HFF-Myc (cell line): ENCODE results near the gene MFSD12.
A peak's percentile ranks its signal among the peaks of the same experiment; 100 is the strongest.

ENCODE experiments used
- DNase-seq: peaks from one replicate; pipeline ENCODE4 v3.0.0-alpha.2; 2011; ENCODE audit warnings: low read depth; ENCODE audit errors: extremely low read depth
- H3K4me3 ChIP-seq: replicated peaks from 2 replicates; pipeline ENCODE4 v1.5.1; 2011; ENCODE audit warnings: low read depth, mild to moderate bottlenecking, control low read depth, low read length
- TF ChIP-seq, protein P1 (sequence below): IDR thresholded peaks from 2 replicates; pipeline ENCODE4 v1.5.1; 2012; ENCODE audit warnings: mild to moderate bottlenecking, low read depth, low read length, control low read depth; ENCODE audit errors: missing control alignments

Gene MFSD12

DNA sequence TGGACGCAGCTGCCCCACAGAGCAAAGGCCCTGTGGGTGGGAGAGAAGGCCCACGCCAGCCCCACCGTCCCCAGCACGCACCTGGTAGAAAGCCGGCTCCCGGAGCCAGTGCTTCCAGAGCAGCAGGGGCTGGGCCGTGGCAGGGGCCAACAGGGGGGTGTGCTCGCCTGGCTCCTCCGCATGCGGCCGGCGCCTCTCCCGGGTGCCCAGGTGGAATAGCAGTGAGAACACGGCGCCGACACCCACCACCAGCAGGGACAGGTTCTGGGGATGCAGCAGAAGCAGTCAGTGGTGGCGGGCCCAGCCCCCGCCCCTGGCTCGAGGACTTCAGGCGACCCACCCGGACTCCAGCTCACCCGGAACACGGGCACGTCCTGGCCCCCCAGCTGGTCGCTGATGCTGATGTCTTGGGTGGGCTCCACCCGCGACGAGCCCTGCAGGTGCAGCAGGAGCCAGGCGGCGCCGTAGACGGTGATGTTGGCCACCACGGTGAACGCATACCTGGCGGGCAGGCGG is 9.6 kb downstream of the MFSD12 start:
- DNase-seq = no peak
- H3K4me3 ChIP-seq = no peak overlapping the region
- TF ChIP-seq, protein P1, sequence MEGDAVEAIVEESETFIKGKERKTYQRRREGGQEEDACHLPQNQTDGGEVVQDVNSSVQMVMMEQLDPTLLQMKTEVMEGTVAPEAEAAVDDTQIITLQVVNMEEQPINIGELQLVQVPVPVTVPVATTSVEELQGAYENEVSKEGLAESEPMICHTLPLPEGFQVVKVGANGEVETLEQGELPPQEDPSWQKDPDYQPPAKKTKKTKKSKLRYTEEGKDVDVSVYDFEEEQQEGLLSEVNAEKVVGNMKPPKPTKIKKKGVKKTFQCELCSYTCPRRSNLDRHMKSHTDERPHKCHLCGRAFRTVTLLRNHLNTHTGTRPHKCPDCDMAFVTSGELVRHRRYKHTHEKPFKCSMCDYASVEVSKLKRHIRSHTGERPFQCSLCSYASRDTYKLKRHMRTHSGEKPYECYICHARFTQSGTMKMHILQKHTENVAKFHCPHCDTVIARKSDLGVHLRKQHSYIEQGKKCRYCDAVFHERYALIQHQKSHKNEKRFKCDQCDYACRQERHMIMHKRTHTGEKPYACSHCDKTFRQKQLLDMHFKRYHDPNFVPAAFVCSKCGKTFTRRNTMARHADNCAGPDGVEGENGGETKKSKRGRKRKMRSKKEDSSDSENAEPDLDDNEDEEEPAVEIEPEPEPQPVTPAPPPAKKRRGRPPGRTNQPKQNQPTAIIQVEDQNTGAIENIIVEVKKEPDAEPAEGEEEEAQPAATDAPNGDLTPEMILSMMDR = no peak

DNA sequence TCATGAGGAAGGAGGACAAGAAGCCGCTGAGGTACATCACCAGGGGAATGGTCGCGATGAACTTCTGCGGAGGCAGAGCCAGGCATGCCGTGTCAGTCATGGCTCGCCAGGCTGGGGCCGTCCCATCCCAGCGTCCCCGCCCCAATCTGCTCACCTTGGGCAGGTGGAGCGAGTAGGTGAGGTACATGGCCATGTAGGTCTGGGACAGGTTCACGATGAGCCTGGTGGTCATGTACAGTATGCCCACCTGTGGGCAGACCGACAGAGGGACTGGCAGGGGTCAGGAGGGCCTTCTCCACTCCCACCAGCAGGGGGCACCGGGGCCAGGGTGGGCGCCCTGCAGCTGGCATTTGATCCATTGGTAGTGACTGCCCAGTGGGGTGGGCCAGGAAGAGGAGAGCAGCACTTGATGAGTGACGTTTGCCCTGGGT is 10.1 kb downstream of the MFSD12 start:
- H3K4me3 ChIP-seq = no peak overlapping the region
- TF ChIP-seq, protein P1 = peak; percentile 70
- DNase-seq = no peak

DNA sequence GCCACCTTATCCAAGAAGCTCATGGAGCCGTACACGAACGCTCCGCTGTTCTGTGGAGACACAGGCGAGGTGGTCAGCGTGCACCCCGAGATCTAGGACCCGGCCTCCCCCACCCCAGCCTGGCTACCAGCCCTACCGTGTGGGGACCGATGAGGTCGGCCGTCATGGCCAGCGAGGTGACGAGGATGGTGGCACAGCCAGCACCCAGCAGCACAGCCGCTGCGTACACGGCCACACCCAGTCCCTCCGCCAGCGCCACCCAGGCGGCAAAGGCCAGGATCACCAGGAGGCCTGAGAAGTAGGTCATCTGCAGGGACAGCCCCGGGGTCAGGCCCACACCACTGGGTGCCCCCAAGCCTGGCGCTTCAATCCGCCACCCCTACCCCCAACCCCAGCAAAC is 11.3 kb downstream of the MFSD12 start:
- H3K4me3 ChIP-seq = no peak overlapping the region
- TF ChIP-seq, protein P1 = no peak
- no peak for DNase-seq

- H3K4me3 ChIP-seq = no peak overlapping the region
- DNase-seq = no peak
- TF ChIP-seq, protein P1 = no peak
Measured at GRCh38 chr19:3545669-3546034, 11.7 kb downstream of the MFSD12 start.

DNA sequence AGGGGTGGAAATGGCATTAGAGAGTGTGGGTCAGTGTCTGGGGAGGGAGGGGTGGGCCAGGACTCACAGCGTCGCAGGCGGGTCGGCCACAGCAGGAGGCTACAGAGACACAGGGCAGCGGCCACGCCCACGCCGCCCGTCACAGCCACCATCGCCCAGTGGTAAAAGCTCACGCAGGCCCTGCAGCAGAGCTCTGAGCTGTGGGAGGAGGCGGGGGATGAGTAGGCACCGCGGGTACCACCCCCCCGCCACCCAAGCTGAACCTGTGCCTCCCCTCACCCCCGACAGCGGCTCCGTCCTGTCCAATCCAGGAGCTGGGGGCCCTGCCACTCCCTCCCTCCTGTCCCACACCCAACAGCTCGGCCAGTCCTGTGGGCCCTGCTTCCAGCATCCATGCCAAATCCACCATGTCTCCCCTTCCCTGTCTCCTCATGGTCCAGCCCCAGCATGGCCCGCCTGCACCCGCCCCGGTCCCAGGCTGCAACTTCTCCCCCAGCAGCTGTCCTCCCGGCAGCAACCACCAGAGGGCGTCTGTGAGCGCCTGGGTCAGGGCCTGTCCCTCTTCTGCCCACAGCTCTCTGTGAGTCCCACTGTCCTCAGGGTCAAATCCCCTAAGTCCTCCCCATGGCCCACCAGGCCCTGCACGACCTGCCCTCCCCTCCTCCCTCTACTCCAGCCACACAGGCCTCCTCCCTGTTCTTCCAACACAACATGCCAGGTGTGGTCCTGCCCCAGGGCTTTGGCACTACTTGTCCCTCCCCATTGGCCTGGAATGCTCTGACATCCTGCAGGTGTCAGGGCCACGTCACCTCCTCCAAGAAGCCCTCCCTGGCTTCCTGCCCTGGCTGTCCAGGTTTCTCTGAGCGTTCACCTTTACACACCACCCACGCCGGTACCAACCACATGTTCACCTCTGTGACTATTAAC is 12.4 kb downstream of the MFSD12 start:
- TF ChIP-seq, protein P1 = peak; percentile 91
- H3K4me3 ChIP-seq = no peak overlapping the region
- DNase-seq = no peak

DNA sequence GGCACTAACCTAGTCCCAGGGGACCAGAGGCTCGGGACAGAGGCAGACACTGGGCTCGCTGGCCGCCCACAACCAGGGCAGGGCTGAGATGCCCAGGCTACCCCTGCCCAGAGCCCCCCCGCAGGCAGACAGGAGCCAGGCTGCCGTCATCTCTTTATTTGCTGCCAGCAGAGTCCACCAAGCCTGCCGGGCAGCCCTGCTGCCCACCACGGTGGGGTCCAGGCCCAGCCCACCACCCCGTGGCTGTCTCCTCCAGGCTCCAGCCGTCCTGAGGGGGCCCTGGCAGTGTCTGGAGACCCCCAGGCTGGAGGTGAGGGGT is 13.4 kb downstream of the MFSD12 start:
- H3K4me3 ChIP-seq = no peak overlapping the region
- DNase-seq = no peak
- TF ChIP-seq, protein P1 = no peak
